ENCODE results near the gene GCNT1.

GCNT1 gene

DNA sequence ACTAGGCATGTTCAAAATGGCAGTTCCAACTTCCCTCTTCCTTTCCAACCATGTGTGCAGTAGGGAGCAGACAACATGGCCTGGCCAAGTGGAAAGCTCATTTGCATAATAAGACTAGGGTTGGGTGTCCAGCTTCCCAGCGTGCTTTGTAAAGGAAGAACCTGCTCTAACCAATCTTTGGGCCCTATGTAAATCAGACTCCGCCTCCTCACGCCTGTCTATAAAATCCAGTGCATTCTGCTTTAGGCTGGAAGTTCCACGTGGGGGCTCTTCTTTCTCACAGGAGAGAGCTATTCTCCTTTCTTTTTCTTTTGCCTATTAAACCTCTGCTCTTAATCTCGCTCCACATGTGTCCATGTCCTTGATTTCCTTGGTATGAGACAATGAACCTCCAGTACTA, 83.4 kb downstream of the GCNT1 start:
- no peak for DNase-seq

DNA sequence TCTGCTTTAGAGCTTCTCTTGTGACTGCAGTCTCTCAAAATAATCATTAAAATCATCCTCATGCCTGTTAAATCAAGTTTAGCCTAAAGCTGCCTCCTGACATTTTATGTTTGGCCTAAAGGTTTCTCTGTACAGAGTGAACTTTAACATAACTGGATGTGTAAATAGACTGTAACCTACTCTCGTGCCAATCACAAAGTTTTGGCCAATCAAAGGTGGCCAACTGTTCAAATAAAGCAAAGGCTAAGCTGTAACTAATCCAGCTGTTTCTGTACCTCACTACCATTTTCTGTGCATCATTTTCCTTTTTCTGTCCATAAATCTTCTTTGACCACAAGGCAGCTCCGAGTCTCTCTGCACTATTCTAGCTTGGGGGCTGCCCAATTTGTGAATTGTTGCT, 86.2 kb downstream of the GCNT1 start:
- no peak for DNase-seq

DNA sequence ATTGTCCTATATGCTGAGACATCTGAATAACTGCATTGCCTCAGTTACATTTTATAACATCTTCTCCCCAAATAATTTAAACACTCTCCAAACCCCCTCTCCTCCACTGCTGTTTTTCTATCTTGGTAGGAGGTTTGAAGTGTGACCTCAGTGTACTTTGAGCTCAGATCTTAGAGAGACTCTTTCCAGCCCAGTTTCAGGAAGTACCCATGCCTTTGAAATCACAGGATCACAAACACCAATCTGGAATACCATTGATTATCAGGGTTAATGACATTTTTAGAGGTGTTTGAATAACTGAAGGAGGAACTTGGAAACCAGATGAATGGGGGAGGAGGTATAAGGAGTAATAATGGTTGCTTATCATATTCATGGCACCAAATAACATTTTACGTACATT, 93.2 kb downstream of the GCNT1 start:
- DNase-seq, result no peak

DNA sequence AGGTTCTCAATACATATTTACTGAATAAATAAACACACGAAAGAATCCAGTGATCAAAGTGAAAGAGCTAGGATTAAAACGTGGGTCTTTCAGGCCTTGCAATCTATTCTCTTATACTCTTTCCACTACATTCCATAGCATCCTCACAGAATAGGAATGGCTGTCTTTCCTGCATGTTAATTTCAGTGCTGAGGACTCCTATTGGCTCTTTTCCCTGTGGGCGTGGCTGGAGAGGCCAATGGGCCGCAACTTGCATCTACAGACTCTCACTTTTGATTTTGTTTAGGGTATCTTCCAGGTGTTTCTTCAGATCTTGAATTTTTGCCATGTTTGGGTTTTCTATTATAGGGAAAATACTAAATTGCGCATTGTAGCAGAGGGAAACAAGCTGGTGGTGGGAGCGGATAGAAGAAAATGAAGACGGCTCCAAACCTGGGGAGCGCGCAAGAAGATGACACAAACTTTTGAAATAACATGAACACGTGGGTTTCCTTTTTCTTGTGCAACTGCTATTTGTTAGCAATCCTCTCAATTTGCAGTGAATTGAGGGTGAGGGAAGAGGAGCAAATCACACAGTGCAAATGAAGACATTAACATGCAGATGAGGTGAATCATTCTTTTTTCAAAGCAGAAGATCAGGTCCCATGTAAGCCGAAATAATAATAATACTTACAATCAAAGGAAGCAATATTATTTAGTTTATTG, 93.9 kb downstream of the GCNT1 start:
- DNase-seq, result no peak

DNA sequence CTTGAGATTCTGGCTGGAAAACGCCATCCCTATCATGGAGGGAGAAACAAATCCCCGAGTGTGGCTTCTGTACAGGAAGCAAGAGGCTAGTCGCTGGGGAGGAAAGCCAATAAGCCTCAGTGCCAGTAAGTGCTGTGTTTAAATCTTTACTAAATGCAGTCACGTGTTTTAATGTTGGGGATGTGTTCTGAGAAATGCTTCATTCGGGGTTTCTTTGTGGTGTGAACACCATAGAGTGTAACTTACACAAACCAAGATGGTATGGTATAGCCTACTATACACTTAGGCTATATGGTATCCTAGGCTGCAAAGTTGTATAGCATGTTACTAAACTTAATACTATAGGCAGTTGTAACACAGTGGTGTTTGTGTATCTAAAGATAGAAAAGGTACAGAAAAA, 94.7 kb downstream of the GCNT1 start:
- DNase-seq, result no peak
